ENCODE results near the gene DEFB118. TPM values are rescaled to one million over a fixed set of nuclear protein-coding genes. Genes with fewer than 3 reads are reported as not detected.

DEFB118 gene
- total RNA-seq (not detected), polyA plus RNA-seq (not detected)

GRCh38 chr20:31368301-31368700, at the start of gene DEFB118:
TSS of gene DEFB118 (plus strand) at chr20:31368601. CDS start at chr20:31368651, 50 bp downstream.
- ATAC-seq (no peak), DNase-seq (no peak), FAIRE-seq (no peak)
- no peak within 1 kb of the TSS for H3K4me3 ChIP-seq
- WGBS, 2 donors = 40 to 44% methylated on average over 2 of the region's 2 CpGs
- H3K9me3 ChIP-seq = no peaks in the 10 kb centered on the region
- intact Hi-C loops (cut with DNase I) = no loop called here
- no peak within 1 kb of the TSS for H3K27ac ChIP-seq
- H3K36me3 ChIP-seq = no peaks in the 10 kb centered on the region
- H3K27me3 ChIP-seq = no peaks in the 10 kb centered on the region
- TF ChIP-seq CTCF (IDR thresholded peaks at IDR 0.05) = no peak
- H3K4me1 ChIP-seq = no peaks in the 10 kb centered on the region

DNA sequence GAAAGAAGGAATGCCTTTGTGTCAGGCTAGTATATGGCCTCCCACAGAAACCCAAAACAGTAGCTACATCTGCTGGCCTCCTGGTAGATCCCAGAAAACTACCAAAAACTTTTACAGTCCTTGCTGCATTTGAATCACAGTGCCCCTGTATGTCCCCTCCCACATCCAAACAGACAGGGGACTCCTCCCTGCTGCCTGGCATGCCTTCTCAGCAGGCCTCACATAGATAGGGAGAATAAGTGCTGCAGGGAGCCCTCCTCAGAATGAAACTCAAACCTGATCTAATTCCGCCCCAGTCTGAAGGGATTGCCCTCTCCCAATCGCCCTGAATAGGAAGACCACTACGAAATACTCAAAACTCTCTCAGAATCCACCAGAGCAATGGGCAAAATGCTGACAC, 45.9 kb upstream of the DEFB118 start:
- no peak for ATAC-seq
- WGBS, 2 donors = 24 to 27% methylated on average over 3 of the region's 3 CpGs
- intact Hi-C loops (cut with DNase I) = no loop called here

DNA sequence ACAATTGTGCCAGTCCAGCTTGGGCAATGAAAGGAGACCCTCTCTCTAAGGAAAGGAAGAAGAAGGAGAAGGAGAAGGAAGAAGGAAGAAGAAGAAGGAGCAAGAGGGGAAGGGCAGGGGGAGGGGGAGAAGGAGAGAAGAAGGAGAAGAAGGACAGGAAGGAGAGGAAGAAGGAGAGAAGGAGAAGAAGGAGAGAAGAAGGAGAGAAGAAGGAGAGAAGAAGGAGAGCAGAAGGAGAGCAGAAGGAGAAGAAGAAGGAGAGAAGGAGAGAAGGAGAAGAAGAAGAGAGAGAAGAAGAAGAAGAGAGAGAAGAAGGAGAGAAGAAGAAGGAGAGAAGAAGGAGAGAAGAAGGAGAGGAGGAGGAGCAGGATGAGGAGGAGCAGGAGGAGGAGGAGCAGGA, 37.5 kb upstream of the DEFB118 start:
- H3K4me3 ChIP-seq = no peak overlapping the region
- H3K27me3 ChIP-seq = no peaks in the 10 kb centered on the region
- intact Hi-C loops (cut with DNase I) = no loop called here
- TF ChIP-seq CTCF (IDR thresholded peaks at IDR 0.05) = no peak
- FAIRE-seq = no peak
- no peak for DNase-seq
- H3K36me3 ChIP-seq = no peaks in the 10 kb centered on the region
- no peak for ATAC-seq
- H3K27ac ChIP-seq = no peak overlapping the region
- H3K4me1 ChIP-seq = no peaks in the 10 kb centered on the region
- no peaks in the 10 kb centered on the region for H3K9me3 ChIP-seq

More for the DNA sequence above, 45.9 kb upstream of the DEFB118 start:
- H3K4me3 ChIP-seq = no peak overlapping the region
- DNase-seq = no peak
- TF ChIP-seq CTCF (IDR thresholded peaks at IDR 0.05) = no peak
- H3K4me1 ChIP-seq = no peaks in the 10 kb centered on the region
- FAIRE-seq = no peak
- H3K9me3 ChIP-seq = no peaks in the 10 kb centered on the region
- H3K36me3 ChIP-seq = no peaks in the 10 kb centered on the region
- no peak overlapping the region for H3K27ac ChIP-seq
- H3K27me3 ChIP-seq = no peaks in the 10 kb centered on the region

GRCh38 chr20:31341470-31341869, 26.9 kb upstream of the DEFB118 start:
- FAIRE-seq (no peak), ATAC-seq (no peak), DNase-seq (no peak)
- no peak for TF ChIP-seq CTCF (IDR thresholded peaks at IDR 0.05)
- Histone ChIP-seq H3K36me3 (no peaks in the 10 kb centered on the region), H3K27ac (no peak overlapping the region), H3K9me3 (no peaks in the 10 kb centered on the region), H3K27me3 (no peaks in the 10 kb centered on the region), H3K4me1 (no peaks in the 10 kb centered on the region), H3K4me3 (no peak overlapping the region)
- intact Hi-C loops (cut with DNase I) = no loop called here

DNA sequence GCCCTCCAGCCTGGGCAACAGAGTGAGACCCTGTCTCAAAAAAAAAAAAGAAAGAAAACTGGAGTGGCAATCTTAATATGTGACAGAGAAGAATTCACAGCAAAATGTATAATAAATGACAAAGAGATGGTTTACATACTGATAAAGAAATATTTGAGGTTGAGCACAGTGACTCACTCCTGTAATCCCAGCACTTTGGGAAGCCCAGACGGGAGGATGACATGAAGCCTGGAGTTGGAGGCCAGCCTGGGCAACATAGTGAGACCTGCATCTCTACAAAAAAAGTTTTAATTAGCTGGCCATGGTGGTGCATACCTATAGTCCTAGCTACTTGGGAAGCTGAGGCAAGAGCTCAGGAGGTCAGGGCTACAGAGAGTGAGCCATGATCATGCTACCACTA, 12.4 kb upstream of the DEFB118 start:
- Histone ChIP-seq H3K4me1 (no peaks in the 10 kb centered on the region), H3K36me3 (no peaks in the 10 kb centered on the region), H3K27me3 (no peaks in the 10 kb centered on the region), H3K27ac (no peak overlapping the region), H3K9me3 (no peaks in the 10 kb centered on the region), H3K4me3 (no peak overlapping the region)
- 22 to 50% methylated on average over 1 of the region's 1 CpG for WGBS, 2 donors
- TF ChIP-seq CTCF (IDR thresholded peaks at IDR 0.05) = no peak
- intact Hi-C loops (cut with DNase I) = no loop called here
- DNase-seq (no peak), FAIRE-seq (no peak), ATAC-seq (no peak)

Measured in pancreas (tissue), 10 donors.